NCI-H345 (cell line): ENCODE measurements around the gene JCAD.
A peak's percentile ranks its signal among the peaks of the same experiment; 100 is the strongest.
"Not testable (repeated sequence)": the region's sequence is repeated elsewhere in the genome, so short reads cannot be mapped to it uniquely, and the experiment has no call there.

Experiments
- DNase-seq: peaks from one replicate; lab custom pipeline; 2025; lab: John Stamatoyannopoulos, UW

Gene JCAD

DNA sequence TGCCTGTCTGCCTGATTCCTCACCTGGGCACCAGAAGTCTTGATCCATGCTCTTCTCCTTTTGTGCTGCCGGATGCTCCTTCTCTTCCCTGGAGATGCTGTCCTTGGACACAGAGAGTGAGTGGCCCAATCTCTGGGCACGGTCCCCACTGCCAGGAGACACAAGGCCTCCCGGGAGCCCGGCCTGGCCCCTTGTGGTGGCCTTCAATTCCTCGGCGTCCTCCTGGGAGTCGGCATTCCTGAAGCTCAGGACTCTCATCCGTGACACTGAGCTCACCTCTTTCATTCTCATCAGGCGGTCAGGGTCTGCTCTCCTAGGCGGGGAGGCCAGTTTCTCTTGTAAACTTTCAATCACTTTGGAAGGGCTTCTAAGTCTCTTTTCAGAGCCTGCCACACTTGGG is 33.3 kb downstream of the JCAD start:
- DNase-seq: no peak

GRCh38 chr10:30025428-30025827 is 34.0 kb downstream of the JCAD start:
- DNase-seq: not testable (repeated sequence)

- DNase-seq: no peak
These were observed 36.8 kb downstream of the JCAD start for GRCh38 chr10:30022590-30022989.

- DNase-seq: no peak
These were observed 39.9 kb downstream of the JCAD start for GRCh38 chr10:30019468-30019867.

- DNase-seq: no peak
These were observed 40.9 kb downstream of the JCAD start for GRCh38 chr10:30018496-30018895.

GRCh38 chr10:30017966-30018365 is 41.4 kb downstream of the JCAD start:
- DNase-seq: no peak

- no peak for DNase-seq
These were observed 41.8 kb downstream of the JCAD start for GRCh38 chr10:30017556-30017955.

- DNase-seq: no peak
These were observed 44.9 kb downstream of the JCAD start for GRCh38 chr10:30014511-30014910.

DNA sequence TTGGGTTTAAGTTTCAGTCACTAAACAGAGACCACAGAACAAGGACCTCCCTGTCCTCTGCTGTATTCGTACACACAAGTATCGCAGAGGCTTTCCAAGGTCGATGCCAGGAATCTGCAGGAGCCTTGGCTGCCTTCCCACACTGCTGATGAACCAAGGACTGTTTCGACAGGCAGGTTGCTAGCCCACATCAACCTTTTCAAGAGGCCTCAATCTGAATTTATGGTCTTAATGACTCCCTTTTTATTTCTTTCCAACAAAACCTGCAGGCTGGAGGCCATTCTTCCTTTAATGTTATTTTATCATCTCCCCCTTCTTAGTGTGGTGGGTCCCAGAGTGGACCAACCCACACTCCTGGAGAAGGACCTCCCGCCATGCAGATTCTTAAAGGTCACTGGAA is 45.6 kb downstream of the JCAD start:
- peak; percentile 50 for DNase-seq

GRCh38 chr10:30011956-30012647 is 47.3 kb downstream of the JCAD start:
- DNase-seq: peak; percentile 6

DNA sequence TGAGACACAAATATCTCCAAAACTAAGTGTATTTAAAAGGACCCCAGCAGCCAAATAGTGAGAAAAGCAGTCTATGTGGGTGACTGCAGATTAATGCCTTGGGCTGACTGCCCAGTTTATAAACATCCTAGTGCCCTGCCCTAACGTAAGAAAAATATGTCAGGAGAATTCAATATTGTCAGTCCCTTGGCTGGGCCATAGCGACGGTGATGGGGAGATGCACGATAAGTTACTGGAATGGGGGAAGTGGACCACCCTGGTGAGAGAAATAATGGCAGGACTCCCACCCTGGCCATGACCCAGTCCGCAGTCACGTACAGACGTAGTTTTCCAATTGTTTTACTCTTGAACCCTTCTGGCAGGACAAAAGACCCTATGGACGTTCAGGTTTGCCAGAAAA is 48.0 kb downstream of the JCAD start:
- DNase-seq: no peak

- DNase-seq: no peak
These were observed 52.0 kb downstream of the JCAD start for GRCh38 chr10:30007406-30007805.

- no peak for DNase-seq
These were observed 53.0 kb downstream of the JCAD start for GRCh38 chr10:30006410-30006809.

GRCh38 chr10:30005116-30005515 is 54.3 kb downstream of the JCAD start:
- DNase-seq: not testable (repeated sequence)

GRCh38 chr10:30002426-30003266 is 56.7 kb downstream of the JCAD start:
- peak; percentile 43 for DNase-seq

DNA sequence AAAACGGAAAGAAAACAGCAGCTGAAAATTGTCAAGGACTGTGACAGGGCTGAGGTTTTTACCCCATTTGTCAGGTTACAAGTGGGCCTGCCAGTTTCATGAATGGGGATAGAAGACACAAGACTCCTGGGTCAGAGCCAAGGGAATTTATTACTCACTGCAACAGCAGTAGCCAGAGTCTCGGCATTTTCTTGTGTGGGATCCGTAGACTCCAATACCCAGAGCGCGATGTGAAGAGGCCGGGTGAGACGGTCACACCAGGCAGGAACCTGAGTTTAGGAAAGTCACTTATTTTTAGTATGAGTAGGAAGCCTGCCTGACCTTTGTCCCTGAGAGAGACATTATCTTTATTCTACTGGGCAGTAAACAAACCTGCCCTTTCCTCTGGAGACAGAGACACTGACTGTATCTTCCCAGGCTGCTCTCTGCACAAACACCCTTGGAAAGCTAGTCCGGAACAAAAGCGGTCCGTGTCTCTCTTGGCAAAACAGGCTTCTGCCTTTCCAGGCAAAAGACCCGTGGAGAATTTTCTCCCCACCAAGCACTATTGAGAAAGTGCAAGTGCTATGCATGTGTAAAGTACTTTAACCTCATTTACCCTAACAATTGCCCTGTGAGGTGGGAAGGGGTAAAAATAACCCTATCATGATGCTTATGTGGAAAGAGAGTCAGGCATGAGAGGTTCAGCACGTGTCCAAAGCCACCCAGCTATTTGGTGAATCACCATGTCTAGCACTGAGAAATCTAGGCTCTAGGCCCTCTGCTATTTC is 58.4 kb downstream of the JCAD start:
- no peak for DNase-seq

GRCh38 chr10:29998142-29998808 is 61.1 kb downstream of the JCAD start:
- DNase-seq: peak; percentile 60

DNA sequence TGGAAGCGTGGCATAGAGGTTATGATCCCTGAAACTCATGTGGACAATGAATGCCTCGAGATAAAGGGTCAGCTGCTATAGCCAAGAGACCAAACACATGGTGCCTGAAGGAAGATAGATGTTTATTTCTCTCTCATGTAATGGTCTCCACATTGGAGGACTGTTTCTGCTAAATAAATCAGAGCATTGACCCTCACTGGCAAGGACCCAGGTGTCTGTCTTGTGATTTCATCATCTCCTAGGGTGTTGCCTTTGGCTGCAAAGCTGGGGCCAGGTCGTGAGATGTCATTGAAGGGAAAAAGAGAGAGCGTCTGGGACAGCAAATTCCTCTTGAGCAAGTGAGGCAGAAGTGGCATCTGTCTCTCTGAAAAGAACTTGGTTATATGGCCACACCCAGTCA is 64.6 kb downstream of the JCAD start:
- DNase-seq: no peak

DNA sequence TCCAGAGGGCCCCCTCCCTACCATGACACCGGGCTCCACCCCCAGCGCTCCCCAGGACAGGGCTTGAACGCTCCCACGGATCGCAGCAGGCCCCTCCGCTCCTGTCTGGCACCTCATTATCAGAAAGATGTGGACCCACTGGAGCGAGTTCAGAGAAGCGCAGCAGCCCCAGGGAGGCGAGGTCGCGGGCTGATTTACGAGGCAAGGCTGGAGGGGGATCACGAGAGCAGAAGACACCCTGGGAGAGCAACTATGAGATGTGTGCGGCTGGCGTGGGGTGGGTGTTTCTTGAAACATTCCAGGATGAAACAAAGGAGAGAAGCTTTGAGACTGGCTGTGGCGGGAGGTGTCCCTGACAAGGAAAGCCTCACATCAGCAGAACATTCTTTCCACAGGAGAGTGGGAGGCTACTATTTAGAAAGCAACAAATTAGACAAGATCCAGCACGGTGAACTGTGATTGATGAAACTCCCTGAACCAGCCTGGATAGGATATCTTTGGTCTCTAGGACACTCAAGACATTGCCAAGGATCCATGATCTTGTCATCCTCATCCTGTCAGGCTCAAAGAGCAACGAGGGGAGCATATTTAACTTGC is 66.0 kb downstream of the JCAD start:
- DNase-seq: no peak

- no peak for DNase-seq
These were observed 66.5 kb downstream of the JCAD start for GRCh38 chr10:29992914-29993313.

DNA sequence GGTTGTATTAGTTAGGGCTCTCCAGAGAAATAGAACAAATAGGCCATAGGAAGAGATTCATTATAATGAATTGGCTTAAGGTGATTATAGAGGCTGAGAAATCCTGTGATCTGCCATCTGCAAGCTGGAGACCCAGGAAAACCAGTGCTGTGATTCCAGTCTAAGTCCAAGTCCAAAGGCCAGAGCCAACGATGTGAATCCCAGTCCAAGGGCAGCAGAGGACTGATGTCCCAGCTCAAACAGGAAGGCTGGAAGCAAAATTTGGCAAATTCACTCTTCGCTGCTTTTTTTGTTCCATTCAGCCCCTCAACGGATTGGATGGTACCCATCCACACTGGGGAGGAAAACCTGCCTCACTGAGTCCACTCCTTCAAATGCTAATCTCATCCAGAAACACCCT is 68.0 kb downstream of the JCAD start:
- no peak for DNase-seq

- no peak for DNase-seq
These were observed 71.9 kb downstream of the JCAD start for GRCh38 chr10:29987471-29987870.
